K562 (cell line): Measurements from ENCODE around the gene RASGEF1C. TPM values are rescaled to one million over a fixed set of nuclear protein-coding genes. Genes with fewer than 3 reads are reported as not detected.

Source experiments
- ARID3A ChIP-seq: IDR thresholded peaks from 2 replicates; pipeline ENCODE4 v1.6.1; 2012; ENCODE audit warnings: low read depth, low read length, improper control_type of control experiment, borderline replicate concordance
- BCOR ChIP-seq: fragments of 450-650 bp; IDR thresholded peaks from 2 replicates; pipeline ENCODE4 v1.6.1; 2016
- BHLHE40 ChIP-seq: IDR thresholded peaks from 2 replicates; pipeline ENCODE4 v1.6.1; 2011; ENCODE audit warnings: low read length, improper control_type of control experiment
- BRD9 ChIP-seq: fragments of 450-650 bp; IDR thresholded peaks from 2 replicates; pipeline ENCODE4 v1.6.1; 2018; ENCODE audit warnings: low read depth; ENCODE audit not compliant: partially characterized antibody
- BRF1 ChIP-seq: IDR thresholded peaks from 3 replicates; pipeline ENCODE4 v1.6.1; 2011; ENCODE audit warnings: borderline replicate concordance, mild to moderate bottlenecking; ENCODE audit not compliant: insufficient read length; ENCODE audit errors: extremely low read depth
- CREB1 ChIP-seq, 2 experiments: sonication (generic) in 1 of 2; formaldehyde crosslinking in 1 of 2; IDR thresholded peaks; 2 replicates each; pipeline versions ENCODE4 v1.6.1 to v1.8.0; 2012 to 2022; ENCODE audit warnings: inconsistent platforms in 1 of 2, mild to moderate bottlenecking in 1 of 2, missing genetic modification reagents in 1 of 2, moderate library complexity in 1 of 2
- CTCF ChIP-seq, 3 experiments: IDR thresholded peaks in 2 of 3; conservative IDR thresholded peaks in 1 of 3; 2 replicates each; pipeline ENCODE4 v1.5.1; 2011 to 2012; ENCODE audit warnings: low read length in 3 of 3, mild to moderate bottlenecking in 3 of 3, control low read depth in 2 of 3, improper control_type of control experiment in 1 of 3, inconsistent platforms in 1 of 3, low read depth in 1 of 3, mixed read lengths in 1 of 3, moderate library complexity in 1 of 3; ENCODE audit not compliant: insufficient read depth in 2 of 3
- EZH2 ChIP-seq: IDR thresholded peaks from 2 replicates; pipeline ENCODE4 v1.6.1; 2012; ENCODE audit warnings: low read depth, mild to moderate bottlenecking, inconsistent platforms, low read length, borderline replicate concordance
- HDAC1 ChIP-seq, 2 experiments: fragments of 450-650 bp; IDR thresholded peaks; 2 replicates each; pipeline ENCODE4 v1.6.1; 2016 to 2017; ENCODE audit warnings: inconsistent platforms in 1 of 2, mild to moderate bottlenecking in 1 of 2, moderate library complexity in 1 of 2
- HNRNPL ChIP-seq: fragments of 200-400 bp; formaldehyde crosslinking; IDR thresholded peaks from 2 replicates; pipeline ENCODE4 v1.6.1; 2017; ENCODE audit warnings: low read depth, mild to moderate bottlenecking, low read length
- KDM2B ChIP-seq: fragments of 250-450 bp; sonication (Bioruptor Pico); IDR thresholded peaks from 2 replicates; pipeline ENCODE4 v1.8.0; 2021; ENCODE audit warnings: mild to moderate bottlenecking, moderate library complexity
- L3MBTL2 ChIP-seq: fragments of 450-650 bp; IDR thresholded peaks from 2 replicates; pipeline ENCODE4 v1.6.1; 2016; ENCODE audit warnings: mild to moderate bottlenecking, moderate library complexity
- NFXL1 ChIP-seq: fragments of 450-650 bp; formaldehyde crosslinking; IDR thresholded peaks from 2 replicates; pipeline ENCODE4 v1.4.0; 2021; ENCODE audit warnings: mild to moderate bottlenecking
- RBM25 ChIP-seq: fragments of 200-400 bp; formaldehyde crosslinking; IDR thresholded peaks from 2 replicates; pipeline ENCODE4 v1.6.1; 2018; ENCODE audit warnings: low read length, low read depth, moderate library complexity; ENCODE audit not compliant: severe bottlenecking
- SFPQ ChIP-seq: fragments of 200-400 bp; formaldehyde crosslinking; IDR thresholded peaks from 2 replicates; pipeline ENCODE4 v1.6.1; 2017; ENCODE audit warnings: mild to moderate bottlenecking, low read depth, low read length, moderate library complexity
- TGIF2 ChIP-seq: sonication (generic); formaldehyde crosslinking; IDR thresholded peaks from 2 replicates; pipeline ENCODE4 v1.8.1; 2022; ENCODE audit warnings: mild to moderate bottlenecking, missing genetic modification reagents, moderate library complexity
- THRAP3 ChIP-seq: fragments of 450-650 bp; IDR thresholded peaks from 2 replicates; pipeline ENCODE4 v1.6.1; 2016; ENCODE audit warnings: mild to moderate bottlenecking, inconsistent platforms, borderline replicate concordance
- ZKSCAN8 ChIP-seq: fragments of 200-800 bp; sonication (Bioruptor generic); IDR thresholded peaks from 2 replicates; pipeline ENCODE4 v1.6.1; 2016; ENCODE audit warnings: missing genetic modification characterization, missing compliant biosample characterization
- ZNF134 ChIP-seq: fragments of 250-450 bp; sonication (Bioruptor Pico); conservative IDR thresholded peaks from 2 replicates; pipeline ENCODE4 v1.4.0; 2020
- ZNF140 ChIP-seq: fragments of 250-450 bp; sonication (Bioruptor Pico); IDR thresholded peaks from 2 replicates; pipeline ENCODE4 v1.8.0; 2021; ENCODE audit warnings: moderate library complexity, mild to moderate bottlenecking, inconsistent platforms
- ZNF197 ChIP-seq: fragments of 200-800 bp; sonication (Bioruptor generic); IDR thresholded peaks from 2 replicates; pipeline ENCODE4 v1.6.1; 2016; ENCODE audit warnings: low read depth, missing genetic modification characterization, missing compliant biosample characterization
- ZNF324 ChIP-seq: fragments of 250-450 bp; sonication (Bioruptor Pico); IDR thresholded peaks from 2 replicates; pipeline ENCODE4 v1.4.0; 2020; ENCODE audit warnings: mild to moderate bottlenecking
- ZNF444 ChIP-seq: fragments of 250-450 bp; sonication (Bioruptor Pico); IDR thresholded peaks from 2 replicates; pipeline ENCODE4 v1.4.0; 2020; ENCODE audit warnings: mild to moderate bottlenecking, moderate library complexity
- polyA plus RNA-seq, 8 experiments: library from polyadenylated mRNA; depleted of rRNA in 4 of 8; stranded (reverse) in 5 of 8; unstranded in 3 of 8; fragments of >200 nt; fragmentation: Nextera tagmentation in 2 of 8; fragmentation: Illumina TruSeq in 1 of 8; extraction: Ambion mirVana in 2 of 8; extraction: Trizol in 1 of 8; gene quantifications; 2 replicates each; pipeline versions ENCODE4 v1.2.1 to v1.2.3, GENCODE V29; 2011 to 2014; ENCODE audit warnings: inconsistent platforms in 1 of 8, missing spikeins in 1 of 8
- total RNA-seq, 7 experiments: library from RNA; depleted of rRNA in 6 of 7; stranded (reverse); fragments of >200 nt in 6 of 7; fragmentation: Illumina TruSeq in 2 of 7; extraction: Trizol in 2 of 7; gene quantifications; 2 replicates each; pipeline versions ENCODE4 v1.2.1 to v1.2.3, GENCODE V29; 2011 to 2021; ENCODE audit warnings: low replicate concordance in 1 of 7

Gene RASGEF1C
- total and polyA plus RNA-seq, 9 of the 15 experiments (the other 6 are each of a cell fraction or from before 2014, with no cell fraction given) = 0.04 to 1.1 (median 0.21) TPM; not detected in 4

GRCh38 chr5:180208435-180209081 is 453 bp downstream of the RASGEF1C start (continued):
- TF ChIP-seq ARID3A = no peak
- TF ChIP-seq CREB1 (IDR thresholded peaks at IDR 0.05) = no peak
- TF ChIP-seq CREB1 (CRISPR knock-in tag; IDR thresholded peaks at IDR 0.05) = no peak
- TF ChIP-seq RBM25 = peak; percentile 54
- TF ChIP-seq NFXL1 (CRISPR knock-in tag) = no peak
- peak in 2 of 3 experiments; percentile 19 to 31; a peak in 3 of 6 replicates for TF ChIP-seq CTCF (IDR thresholded peaks at IDR 0.05 in 2 of 3, conservative IDR thresholded peaks at IDR 0.05 in 1 of 3; ENCODE audit: insufficient read depth in 2 of 3, low read depth in 1 of 3, low read length in 3 of 3)
- TF ChIP-seq HNRNPL = peak; percentile 18; the same call in 1 of the 2 replicates
- TF ChIP-seq ZNF444 (CRISPR knock-in tag) = no peak
- peak; percentile 90 for TF ChIP-seq BCOR
- no peak for TF ChIP-seq THRAP3
- peak; percentile 41; the same call in 1 of the 2 replicates for TF ChIP-seq L3MBTL2
- no peak for TF ChIP-seq ZNF134 (CRISPR knock-in tag)
- TF ChIP-seq BRD9 = no peak
- TF ChIP-seq BRF1 = no peak
- no peak for TF ChIP-seq SFPQ
- no peak for TF ChIP-seq ZKSCAN8 (CRISPR knock-in tag)
- no peak for TF ChIP-seq HDAC1 (IDR thresholded peaks at IDR 0.05)
- TF ChIP-seq EZH2 = no peak
- no peak for TF ChIP-seq ZNF197 (CRISPR knock-in tag)
- TF ChIP-seq TGIF2 = no peak
- no peak for TF ChIP-seq ZNF324 (CRISPR knock-in tag)
- TF ChIP-seq KDM2B (CRISPR knock-in tag) = no peak
- TF ChIP-seq BHLHE40 = peak; percentile 46; the same call in 1 of the 2 replicates
- no peak for TF ChIP-seq ZNF140 (CRISPR knock-in tag)
